GM19193 (cell line): Measurements from ENCODE around the gene BCAR3.

Source experiments
- POLR2A ChIP-seq: IDR thresholded peaks from 4 replicates; pipeline ENCODE4 v1.6.1; 2011; ENCODE audit not compliant: insufficient read depth, insufficient read length; ENCODE audit errors: extremely low read depth

The BCAR3 gene

GRCh38 chr1:93681101-93681988 is at the start of gene BCAR3:
BCAR3 (minus strand) TSS chr1:93681837; CDS start chr1:93674930, 6,907 bp downstream.
- TF ChIP-seq POLR2A = peak; percentile 54

- no peak for TF ChIP-seq POLR2A
Measured at GRCh38 chr1:93730621-93731020, 49.0 kb upstream of the BCAR3 start.

- no peak for TF ChIP-seq POLR2A
Measured at GRCh38 chr1:93729906-93730305, 48.3 kb upstream of the BCAR3 start.

GRCh38 chr1:93729502-93729901 is 47.9 kb upstream of the BCAR3 start:
- no peak for TF ChIP-seq POLR2A

DNA sequence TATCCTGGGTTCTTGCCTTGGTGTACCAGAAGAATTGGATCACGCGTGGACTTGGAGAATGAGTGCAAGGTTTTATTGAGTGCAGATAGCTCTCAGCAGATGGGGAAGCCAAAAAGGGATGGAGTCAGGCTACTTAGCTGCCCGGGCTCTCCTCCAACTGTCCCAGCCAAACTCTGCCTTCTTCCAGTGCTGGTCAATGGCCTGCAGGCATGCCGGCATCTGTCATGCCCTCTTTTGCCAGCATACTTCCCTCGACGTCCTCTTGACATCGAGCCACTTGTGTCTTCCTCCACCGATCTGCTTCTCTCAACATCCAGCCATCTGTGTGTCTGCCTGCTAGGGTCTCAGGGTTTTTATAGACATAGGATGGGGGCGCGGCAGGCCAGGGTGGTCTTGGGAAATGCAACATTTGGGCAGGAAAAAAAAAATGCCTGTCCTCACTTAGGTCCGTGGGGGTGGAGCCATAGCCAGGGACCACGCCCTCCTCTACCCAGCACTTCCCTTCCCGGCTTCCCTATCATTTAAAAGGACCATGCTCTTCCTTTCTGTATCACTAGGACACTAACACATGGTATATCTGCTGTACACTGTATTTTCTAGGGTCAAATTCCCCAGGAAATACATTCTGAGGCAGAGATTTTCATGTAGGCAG is 47.0 kb upstream of the BCAR3 start:
- no peak for TF ChIP-seq POLR2A

DNA sequence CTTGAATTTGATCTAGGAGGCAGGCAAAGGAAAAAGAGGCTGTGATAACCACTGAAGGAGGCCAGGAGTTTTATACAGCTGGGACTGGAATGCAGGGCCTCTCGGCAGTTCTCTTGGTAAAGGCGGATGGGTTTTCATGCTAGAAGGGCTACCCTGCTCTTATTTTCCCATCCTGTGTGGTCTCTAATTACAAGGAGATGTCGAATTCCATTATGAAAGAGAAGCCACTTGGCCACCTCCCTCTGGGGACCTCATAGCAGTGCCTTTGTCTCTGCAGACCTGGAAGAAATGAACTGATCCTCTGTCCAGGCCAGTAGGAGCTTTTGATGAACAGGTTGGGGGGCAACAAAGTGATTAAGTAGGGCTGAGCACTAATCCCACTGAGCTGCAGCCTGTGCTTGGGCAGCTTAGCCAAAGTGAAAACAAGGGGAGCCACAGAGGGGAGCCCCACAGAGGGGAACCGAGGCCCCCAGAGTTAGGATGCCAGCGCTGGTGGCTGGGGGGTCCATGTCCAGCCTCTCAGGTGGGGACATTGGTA is 42.2 kb upstream of the BCAR3 start:
- no peak for TF ChIP-seq POLR2A

DNA sequence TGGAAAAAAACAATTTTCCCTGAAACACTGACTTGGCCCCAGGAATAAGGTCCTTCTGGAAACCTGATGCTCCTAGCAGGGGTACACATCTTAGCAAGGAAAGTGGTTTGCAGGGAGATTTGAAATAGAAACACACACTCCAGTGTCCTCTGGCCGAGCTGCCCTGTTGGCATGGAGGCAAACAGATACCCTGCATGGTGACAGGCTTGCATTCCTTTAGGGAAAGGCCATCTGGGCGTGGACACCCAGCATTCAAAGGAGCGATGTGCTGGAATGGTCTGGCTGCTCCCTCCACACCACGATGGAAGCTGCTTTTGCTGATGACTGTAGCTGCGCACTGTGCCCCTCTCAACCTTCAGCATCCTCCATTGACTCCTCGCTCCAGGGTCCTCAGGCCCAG is 41.5 kb upstream of the BCAR3 start:
- TF ChIP-seq POLR2A = no peak

- no peak for TF ChIP-seq POLR2A
Measured at GRCh38 chr1:93722081-93723031, 40.7 kb upstream of the BCAR3 start.

DNA sequence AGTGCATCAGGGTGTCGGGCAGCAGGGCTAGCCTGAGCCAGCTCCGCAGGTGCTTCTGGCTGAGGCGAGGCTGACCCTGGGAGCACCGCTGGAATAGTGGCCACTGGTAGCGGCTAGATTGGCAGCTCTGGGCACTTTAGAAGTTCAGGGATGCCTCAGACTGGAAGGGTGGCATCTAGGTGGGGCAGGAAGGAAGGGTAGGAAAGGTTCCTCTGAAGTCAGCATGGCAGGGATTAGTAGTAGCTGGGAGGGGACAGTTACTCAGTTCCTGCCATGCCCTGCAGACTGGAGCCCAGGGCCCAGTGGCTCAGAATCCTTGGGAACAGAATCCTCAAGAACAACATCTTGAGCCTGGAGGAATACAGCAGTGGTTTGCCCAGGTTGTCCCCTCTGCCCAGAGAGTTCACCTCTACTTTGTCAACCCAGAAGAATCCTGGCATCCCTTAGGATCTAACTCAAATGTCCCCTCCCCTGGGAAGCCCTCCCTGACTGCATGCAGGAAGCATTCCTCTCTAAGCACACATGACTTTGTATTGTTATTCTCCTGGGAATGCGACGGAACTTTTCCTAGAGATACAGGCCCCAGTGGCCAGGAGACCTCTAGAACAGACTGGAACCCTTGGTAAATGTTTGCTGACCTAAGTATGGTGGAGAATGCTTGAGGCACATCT is 39.5 kb upstream of the BCAR3 start:
- no peak for TF ChIP-seq POLR2A

GRCh38 chr1:93717640-93718039 is 36.0 kb upstream of the BCAR3 start:
- TF ChIP-seq POLR2A = no peak

GRCh38 chr1:93716941-93717368 is 35.3 kb upstream of the BCAR3 start:
- TF ChIP-seq POLR2A = no peak

GRCh38 chr1:93716163-93716562 is 34.5 kb upstream of the BCAR3 start:
- no peak for TF ChIP-seq POLR2A

- TF ChIP-seq POLR2A = no peak
Measured at GRCh38 chr1:93715529-93716126, 34.0 kb upstream of the BCAR3 start.

DNA sequence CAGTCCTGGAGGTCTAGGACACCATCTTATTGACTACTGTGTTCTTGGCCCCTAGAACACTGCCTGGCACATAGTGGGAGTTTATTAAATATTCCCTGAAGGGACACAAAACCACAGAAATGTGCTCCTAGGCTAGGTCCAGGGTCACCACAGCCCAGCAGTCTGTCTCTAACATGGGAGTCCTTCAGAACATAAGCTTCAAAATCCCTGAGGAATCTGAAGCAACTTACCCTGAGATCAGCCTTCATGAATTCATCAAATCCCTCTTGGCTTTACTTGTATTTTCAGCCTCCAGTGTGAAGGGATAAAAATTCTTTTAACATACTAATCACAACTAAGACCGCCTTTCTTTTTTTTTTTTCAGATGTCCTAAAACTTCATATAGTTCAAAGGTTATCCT is 32.7 kb upstream of the BCAR3 start:
- no peak for TF ChIP-seq POLR2A
